C4-2B (cell line): Measurements from ENCODE around the gene JAG2.

Experiments used
- ZFX ChIP-seq: fragments of 450-650 bp; IDR thresholded peaks from 2 replicates; pipeline ENCODE4 v1.6.1; 2017
- TF ChIP-seq, protein P1 (sequence below): fragments of 450-650 bp; conservative IDR thresholded peaks from 2 replicates; pipeline ENCODE4 v1.5.1; 2017; ENCODE audit warnings: mild to moderate bottlenecking

DNA sequence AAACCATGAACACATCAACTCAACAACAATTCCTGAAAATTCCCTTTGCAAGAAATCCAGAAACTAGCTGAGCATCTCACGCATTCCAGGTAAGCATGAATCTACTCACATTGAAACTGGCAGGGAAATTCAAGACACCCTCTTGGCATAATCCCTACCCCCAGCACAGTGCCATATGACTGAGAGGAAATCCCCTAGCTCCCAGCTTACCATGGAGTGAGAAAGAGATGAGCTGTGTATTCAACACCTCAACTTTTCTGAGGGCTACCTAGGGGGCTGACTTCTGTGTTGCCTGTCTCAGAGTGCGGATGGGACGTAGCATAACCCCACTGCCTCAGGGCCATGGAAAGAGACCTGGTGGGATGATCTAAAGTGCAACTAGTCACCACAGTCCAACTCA is 65.7 kb downstream of the JAG2 start:
- TF ChIP-seq, protein P1, sequence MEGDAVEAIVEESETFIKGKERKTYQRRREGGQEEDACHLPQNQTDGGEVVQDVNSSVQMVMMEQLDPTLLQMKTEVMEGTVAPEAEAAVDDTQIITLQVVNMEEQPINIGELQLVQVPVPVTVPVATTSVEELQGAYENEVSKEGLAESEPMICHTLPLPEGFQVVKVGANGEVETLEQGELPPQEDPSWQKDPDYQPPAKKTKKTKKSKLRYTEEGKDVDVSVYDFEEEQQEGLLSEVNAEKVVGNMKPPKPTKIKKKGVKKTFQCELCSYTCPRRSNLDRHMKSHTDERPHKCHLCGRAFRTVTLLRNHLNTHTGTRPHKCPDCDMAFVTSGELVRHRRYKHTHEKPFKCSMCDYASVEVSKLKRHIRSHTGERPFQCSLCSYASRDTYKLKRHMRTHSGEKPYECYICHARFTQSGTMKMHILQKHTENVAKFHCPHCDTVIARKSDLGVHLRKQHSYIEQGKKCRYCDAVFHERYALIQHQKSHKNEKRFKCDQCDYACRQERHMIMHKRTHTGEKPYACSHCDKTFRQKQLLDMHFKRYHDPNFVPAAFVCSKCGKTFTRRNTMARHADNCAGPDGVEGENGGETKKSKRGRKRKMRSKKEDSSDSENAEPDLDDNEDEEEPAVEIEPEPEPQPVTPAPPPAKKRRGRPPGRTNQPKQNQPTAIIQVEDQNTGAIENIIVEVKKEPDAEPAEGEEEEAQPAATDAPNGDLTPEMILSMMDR = no peak
- no peak for TF ChIP-seq ZFX
